Liver (tissue), 2 donors: ENCODE results near the gene GAN.

Experiments
- RAD21 ChIP-seq, 2 donors: IDR thresholded peaks; 2 replicates each; pipeline ENCODE4 v1.6.1; 2016; ENCODE audit warnings: antibody characterized with exemption in 2 of 2, mild to moderate bottlenecking in 2 of 2
- ZBTB33 ChIP-seq: IDR thresholded peaks from 2 replicates; pipeline ENCODE4 v1.6.1; 2016; ENCODE audit warnings: antibody characterized with exemption
- donor health status: healthy.

- no peak for TF ChIP-seq RAD21 (IDR thresholded peaks at IDR 0.05)
- no peak for TF ChIP-seq ZBTB33
Observed at GRCh38 chr16:81293909-81294802, 20.6 kb upstream of the GAN start.
